H1 (cell line): ENCODE measurements around the gene KHDRBS1. TPM values are rescaled to one million over a fixed set of nuclear protein-coding genes. Genes with fewer than 3 reads are reported as not detected.

Source experiments
- CTCF ChIA-PET: fragments of 300-600 bp; sonication (Branson Sonifier 250); formaldehyde crosslinking; loops from one replicate; lab custom pipeline; 2021; ENCODE audit not compliant: partially characterized antibody; lab: Charles Lee
- POLR2A ChIA-PET: fragments of 300-600 bp; sonication (Branson Sonifier 250); formaldehyde crosslinking; loops from one replicate; lab custom pipeline; 2021; ENCODE audit warnings: inconsistent platforms; ENCODE audit not compliant: partially characterized antibody; lab: Charles Lee
- DNase-seq, 2 experiments: peaks; one replicate each; pipeline versions ENCODE4 v3.0.0 to v3.0.0-alpha.2; 2010 to 2022; ENCODE audit warnings: low spot score in 2 of 2, low read depth in 1 of 2, mixed read lengths in 1 of 2
- FAIRE-seq: peaks from 2 replicates; lab custom pipeline; 2011; peaks lifted over from hg19 to GRCh38; lab: Jason Lieb, UNC
- H2AFZ ChIP-seq: 2 replicates; pipeline ENCODE4 v1.8.1; 2012; ENCODE audit warnings: low read length, inconsistent platforms
- H2AK5ac ChIP-seq: 2 replicates; pipeline ENCODE4 v1.6.1; 2013; ENCODE audit warnings: low read depth, low read length
- H2BK120ac ChIP-seq: replicated peaks from 2 replicates; pipeline ENCODE3; 2013; ENCODE audit warnings: low read depth, low read length, inconsistent platforms
- H2BK12ac ChIP-seq: 2 replicates; pipeline ENCODE4 v1.6.1; 2013; ENCODE audit warnings: low read depth, low read length
- H2BK15ac ChIP-seq: 2 replicates; pipeline ENCODE4 v1.6.1; 2013; ENCODE audit warnings: low read length
- H2BK20ac ChIP-seq: 2 replicates; pipeline ENCODE4 v1.6.1; 2013; ENCODE audit warnings: low read length
- H2BK5ac ChIP-seq: 2 replicates; pipeline ENCODE4 v1.6.1; 2013; ENCODE audit warnings: low read depth, low read length
- H3K14ac ChIP-seq: 2 replicates; pipeline ENCODE4 v1.6.1; 2013; ENCODE audit warnings: inconsistent platforms; ENCODE audit not compliant: insufficient read length
- H3K18ac ChIP-seq: 2 replicates; pipeline ENCODE4 v1.6.1; 2013; ENCODE audit warnings: low read length; ENCODE audit errors: extremely low read depth
- H3K23ac ChIP-seq: 2 replicates; pipeline ENCODE4 v1.6.1; 2013; ENCODE audit warnings: inconsistent platforms; ENCODE audit not compliant: insufficient read length
- H3K23me2 ChIP-seq: 2 replicates; pipeline ENCODE4 v1.6.1; 2013; ENCODE audit warnings: low read depth, low read length
- H3K27ac ChIP-seq: 2 replicates; pipeline ENCODE4 v1.6.1; 2011; ENCODE audit warnings: low read depth, low read length, inconsistent platforms
- H3K27me3 ChIP-seq, 4 experiments: replicated peaks in 1 of 4; 1 replicate in 1 of 4; 2 replicates in 3 of 4; pipeline versions ENCODE4 v1.6.1 to v1.8.1; 2011 to 2013; ENCODE audit warnings: low read length in 3 of 4, mild to moderate bottlenecking in 3 of 4, inconsistent platforms in 2 of 4, mixed read lengths in 2 of 4, moderate library complexity in 1 of 4; ENCODE audit not compliant: control insufficient read depth in 3 of 4, insufficient read depth in 3 of 4; ENCODE audit errors: extremely low read depth in 1 of 4
- H3K36me3 ChIP-seq, 4 experiments: 2 replicates each; pipeline versions ENCODE4 v1.6.1 to v1.8.1; 2011 to 2013; ENCODE audit warnings: mild to moderate bottlenecking in 4 of 4, low read length in 3 of 4, moderate library complexity in 2 of 4, control low read depth in 1 of 4, inconsistent platforms in 1 of 4; ENCODE audit not compliant: insufficient read depth in 4 of 4, control insufficient read depth in 2 of 4
- H3K4ac ChIP-seq: replicated peaks from 2 replicates; pipeline ENCODE3; 2013; ENCODE audit warnings: low read length, low read depth, mixed read lengths, inconsistent platforms; ENCODE audit not compliant: insufficient read length
- H3K4me1 ChIP-seq, 4 experiments: replicated peaks in 1 of 4; 1 replicate in 1 of 4; 2 replicates in 3 of 4; pipeline versions ENCODE4 v1.6.1 to v1.8.1; 2011 to 2013; ENCODE audit warnings: low read length in 3 of 4, inconsistent platforms in 2 of 4, mixed read lengths in 1 of 4; ENCODE audit not compliant: insufficient read depth in 4 of 4, control insufficient read depth in 3 of 4
- H3K4me2 ChIP-seq, 2 experiments: 2 replicates each; pipeline versions ENCODE4 v1.6.1 to v1.8.1; 2011 to 2013; ENCODE audit warnings: low read depth in 2 of 2, low read length in 2 of 2, control low read depth in 1 of 2, inconsistent platforms in 1 of 2, mild to moderate bottlenecking in 1 of 2; ENCODE audit not compliant: insufficient read depth in 1 of 2
- H3K4me3 ChIP-seq, 4 experiments: fragments of 200-600, 300-600 bp in 1 of 4; sonication (generic), shearing (Covaris generic), sonication (Bioruptor Twin) in 1 of 4; 2 replicates each; pipeline versions ENCODE4 v1.5.1 to v1.8.1; 2011 to 2016; ENCODE audit warnings: low read length in 4 of 4, low read depth in 3 of 4, control low read depth in 2 of 4, inconsistent platforms in 2 of 4, mild to moderate bottlenecking in 2 of 4, mixed read lengths in 1 of 4, moderate library complexity in 1 of 4; ENCODE audit not compliant: insufficient read depth in 2 of 4; ENCODE audit errors: extremely low read depth in 1 of 4
- H3K56ac ChIP-seq: replicated peaks from 2 replicates; pipeline ENCODE3; 2013; ENCODE audit warnings: low read depth, mild to moderate bottlenecking, mixed read lengths, low read length, inconsistent platforms; ENCODE audit not compliant: insufficient read length
- H3K79me1 ChIP-seq: 2 replicates; pipeline ENCODE4 v1.6.1; 2013; ENCODE audit warnings: low read depth, low read length, control low read depth
- H3K79me2 ChIP-seq, 2 experiments: 2 replicates each; pipeline versions ENCODE4 v1.6.1 to v1.8.1; 2012 to 2013; ENCODE audit warnings: low read length in 2 of 2, mild to moderate bottlenecking in 2 of 2, inconsistent platforms in 1 of 2; ENCODE audit not compliant: insufficient read depth in 2 of 2, control insufficient read depth in 1 of 2
- H3K9ac ChIP-seq, 4 experiments: replicated peaks in 1 of 4; 1 replicate in 1 of 4; 2 replicates in 3 of 4; pipeline versions ENCODE4 v1.6.1 to v1.8.1; 2011 to 2013; ENCODE audit warnings: low read depth in 3 of 4, low read length in 3 of 4, control low read depth in 2 of 4, mild to moderate bottlenecking in 2 of 4, moderate library complexity in 2 of 4, inconsistent platforms in 1 of 4; ENCODE audit errors: extremely low read depth in 1 of 4
- H3K9me3 ChIP-seq, 2 experiments: 2 replicates each; pipeline versions ENCODE4 v1.6.1 to v1.8.1; 2012 to 2013; ENCODE audit warnings: mild to moderate bottlenecking in 2 of 2, moderate library complexity in 2 of 2, control low read depth in 1 of 2, inconsistent platforms in 1 of 2, low read depth in 1 of 2, low read length in 1 of 2, mixed read lengths in 1 of 2; ENCODE audit not compliant: insufficient read depth in 2 of 2
- H4K20me1 ChIP-seq, 2 experiments: replicated peaks in 1 of 2; 2 replicates each; pipeline versions ENCODE3 to v1.8.1; 2011 to 2013; ENCODE audit warnings: inconsistent platforms in 2 of 2, low read length in 2 of 2, mild to moderate bottlenecking in 1 of 2; ENCODE audit not compliant: insufficient read depth in 2 of 2, control insufficient read depth in 1 of 2
- H4K5ac ChIP-seq: 2 replicates; pipeline ENCODE4 v1.6.1; 2013; ENCODE audit warnings: low read length, low read depth, mixed read lengths, inconsistent platforms; ENCODE audit not compliant: insufficient read length
- H4K8ac ChIP-seq: 2 replicates; pipeline ENCODE4 v1.8.0; 2013; ENCODE audit warnings: mild to moderate bottlenecking, moderate library complexity, low read length, inconsistent platforms; ENCODE audit not compliant: insufficient read depth; ENCODE audit errors: extremely low read depth
- H4K91ac ChIP-seq: replicated peaks from 2 replicates; pipeline ENCODE3; 2013; ENCODE audit warnings: low read length, mixed read lengths, inconsistent platforms; ENCODE audit not compliant: insufficient read length
- GABPA ChIP-seq: IDR thresholded peaks from 2 replicates; pipeline ENCODE4 v1.6.1; 2011; ENCODE audit warnings: mild to moderate bottlenecking, low read length, moderate library complexity, borderline replicate concordance; ENCODE audit not compliant: insufficient read depth
- KDM1A ChIP-seq: fragments of 200-600, 300-600 bp; sonication (generic); IDR thresholded peaks from 2 replicates; pipeline ENCODE4 v1.7.1; 2016; ENCODE audit warnings: mild to moderate bottlenecking, low read length, borderline replicate concordance
- MAFK ChIP-seq: IDR thresholded peaks from 2 replicates; pipeline ENCODE4 v1.6.1; 2012; ENCODE audit warnings: low read depth, mild to moderate bottlenecking, improper control_type of control experiment, low read length
- NANOG ChIP-seq: IDR thresholded peaks from 2 replicates; pipeline ENCODE4 v1.6.1; 2011; ENCODE audit warnings: low read length, low read depth, mild to moderate bottlenecking, inconsistent platforms; ENCODE audit not compliant: insufficient read depth, poor library complexity, severe bottlenecking
- NRF1 ChIP-seq: IDR thresholded peaks from 2 replicates; pipeline ENCODE4 v1.6.1; 2011; ENCODE audit warnings: mild to moderate bottlenecking, low read depth, low read length, improper control_type of control experiment
- POU5F1 ChIP-seq: IDR thresholded peaks from 2 replicates; pipeline ENCODE4 v1.6.1; 2011; ENCODE audit warnings: low read depth, mild to moderate bottlenecking, low read length, moderate library complexity
- RAD21 ChIP-seq, 2 experiments: IDR thresholded peaks in 1 of 2; conservative IDR thresholded peaks in 1 of 2; 2 replicates each; pipeline ENCODE4 v1.6.1; 2011; ENCODE audit warnings: low read depth in 2 of 2, low read length in 2 of 2, improper control_type of control experiment in 1 of 2, inconsistent platforms in 1 of 2, mild to moderate bottlenecking in 1 of 2, moderate library complexity in 1 of 2
- SP1 ChIP-seq: IDR thresholded peaks from 2 replicates; pipeline ENCODE4 v1.6.1; 2011; ENCODE audit warnings: low read depth, low read length
- SUZ12 ChIP-seq: fragments of 200-600 bp; sonication (generic); IDR thresholded peaks from 2 replicates; pipeline ENCODE4 v1.6.1; 2012; ENCODE audit warnings: mild to moderate bottlenecking, inconsistent platforms, low read length, moderate library complexity, mixed read lengths
- TCF12 ChIP-seq: IDR thresholded peaks from 2 replicates; pipeline ENCODE4 v1.6.1; 2011; ENCODE audit warnings: low read depth, mild to moderate bottlenecking, low read length
- USF2 ChIP-seq: IDR thresholded peaks from 2 replicates; pipeline ENCODE4 v1.6.1; 2011; ENCODE audit warnings: low read length, improper control_type of control experiment
- YY1 ChIP-seq: IDR thresholded peaks from 2 replicates; pipeline ENCODE4 v1.6.1; 2011; ENCODE audit warnings: low read depth, mild to moderate bottlenecking, low read length
- WGBS, 2 experiments: shearing (Covaris generic) in 1 of 2; methylation state at CpG; one replicate each; pipeline versions ENCODE4 v1.1.6 to v1.1.7; 2013 to 2015; ENCODE audit warnings: low lambda C conversion rate in 2 of 2, mixed read lengths in 2 of 2, inconsistent platforms in 1 of 2, low coverage in 1 of 2, missing lambda C conversion rate in 1 of 2; ENCODE audit not compliant: insufficient replicate concordance in 2 of 2, insufficient coverage in 1 of 2, insufficient read length in 1 of 2; ENCODE audit errors: extremely low coverage in 1 of 2, missing lambda C conversion rate in 1 of 2; 5-methylcytosine and 5-hydroxymethylcytosine counted together
- polyA plus RNA-seq, 7 experiments: library from polyadenylated mRNA; depleted of rRNA in 3 of 7; stranded (reverse) in 5 of 7; unstranded in 2 of 7; fragments of >200 nt in 5 of 7; fragments of 200-250 nt in 2 of 7; gene quantifications; 1 replicate in 5 of 7; 2 replicates in 1 of 7; 4 replicates in 1 of 7; pipeline versions ENCODE4 v1.2.1 to v1.2.3, GENCODE V29; 2011 to 2013; ENCODE audit warnings: missing spikeins in 2 of 7, mixed read lengths in 2 of 7
- total RNA-seq: library from RNA; stranded (reverse); fragmentation: NEBNext Ultra II Directional; extraction: Animal tissue kit (Norgen Biotek cat#: 25700); gene quantifications from 2 replicates; pipeline ENCODE4 v1.2.1, GENCODE V29; 2021

KHDRBS1 gene
- total and polyA plus RNA-seq, 2 of the 8 experiments (the other 6 are each of a cell fraction or from before 2014, with no cell fraction given): 53.8 to 284 TPM

GRCh38 chr1:32082022-32082421, 68.4 kb downstream of the KHDRBS1 start:
- Histone ChIP-seq H3K27me3 (no peaks in the 10 kb centered on the region), H3K27ac (no peak overlapping the region), H3K14ac (no peak overlapping the region), H2BK15ac (no peak overlapping the region), H3K4me1 (no peaks in the 10 kb centered on the region), H4K5ac (no peak overlapping the region), H4K8ac (no peak overlapping the region), H3K23me2 (0 out of 2 replicates have a peak, but pooled peaks cover 2% of the 10 kb centered on the region), H2AK5ac (no peak overlapping the region), H4K91ac (no peak overlapping the region), H3K9ac (no peak overlapping the region), H3K56ac (no peak overlapping the region), H3K36me3 (peaks cover 2 to 29% (median 15%) of the 10 kb centered on the region in 4 experiments; a peak in 7 of 8 replicates), H3K4me3 (no peak overlapping the region), H3K79me1 (no peaks in the 10 kb centered on the region; the same call in 1 of the 2 replicates), H2AFZ (no peak overlapping the region), H3K4ac (no peak overlapping the region), H3K23ac (no peak overlapping the region), H3K9me3 (no peaks in the 10 kb centered on the region), H3K4me2 (no peak overlapping the region), H3K18ac (no peak overlapping the region), H4K20me1 (peaks cover 0 to 4% of the 10 kb centered on the region in 2 experiments), H3K79me2 (no peaks in the 10 kb centered on the region), H2BK12ac (no peak overlapping the region), H2BK20ac (no peak overlapping the region), H2BK5ac (no peak overlapping the region), H2BK120ac (no peak overlapping the region)
- POLR2A ChIA-PET: interaction anchor here (0.7 to 5.6 kb wide), 6 partner anchors 8 to 116 kb away, joined by 3 to 35 read pairs (median 4); partner anchors contain the start of genes TMEM39B and TXLNA
- CTCF ChIA-PET: interaction anchor here (0.7 to 4.6 kb wide), 8 partner anchors 8 to 650 kb away, joined by 3 to 30 read pairs (median 4); partner anchors contain the start of gene TMEM39B
- DNase-seq (no peak), FAIRE-seq (no peak)
- WGBS, 2 experiments: 89% methylated on average over 1 of the region's 1 CpG; no CpG with 5 or more reads in 1 of the 2 experiments
- TF ChIP-seq GABPA: no peak
- no peak for TF ChIP-seq NANOG
- no peak for TF ChIP-seq POU5F1
- no peak for TF ChIP-seq KDM1A
- TF ChIP-seq USF2: no peak
- TF ChIP-seq TCF12: no peak
- TF ChIP-seq NRF1: no peak
- no peak for TF ChIP-seq SUZ12
- no peak for TF ChIP-seq YY1
- no peak for TF ChIP-seq RAD21 (IDR thresholded peaks at IDR 0.05 in 1 of 2, conservative IDR thresholded peaks at IDR 0.05 in 1 of 2; ENCODE audit: low read depth in 2 of 2, low read length in 2 of 2)
- TF ChIP-seq MAFK: no peak
- no peak for TF ChIP-seq SP1
